HL-60 (cell line): Measurements from ENCODE around the gene GPD1.

Experiments
- DNase-seq, 2 experiments: peaks; one replicate each; pipeline ENCODE4 v3.0.0-alpha.2; 2010 to 2020; ENCODE audit warnings: low read depth in 1 of 2, low spot score in 1 of 2
- H3K27ac ChIP-seq: fragments of 250-450 bp; sonication (Bioruptor Pico); replicated peaks from 2 replicates; pipeline ENCODE4 v1.5.1; 2020; ENCODE audit warnings: mild to moderate bottlenecking, moderate library complexity
- H3K27me3 ChIP-seq: fragments of 250-450 bp; sonication (Bioruptor Pico); 2 replicates; pipeline ENCODE4 v1.5.1; 2021; ENCODE audit warnings: mild to moderate bottlenecking, moderate library complexity; ENCODE audit not compliant: insufficient read depth, poor library complexity, severe bottlenecking
- H3K4me3 ChIP-seq: replicated peaks from 2 replicates; pipeline ENCODE4 v1.5.1; 2011; ENCODE audit warnings: mild to moderate bottlenecking, control low read depth, low read length; ENCODE audit not compliant: insufficient read depth
- GABPA ChIP-seq: IDR thresholded peaks from 2 replicates; pipeline ENCODE4 v1.6.1; 2012; ENCODE audit warnings: low read depth
- POLR2AphosphoS5 ChIP-seq: IDR thresholded peaks from 2 replicates; pipeline ENCODE4 v1.6.1; 2012; ENCODE audit warnings: low read depth
- SPI1 ChIP-seq: IDR thresholded peaks from 2 replicates; pipeline ENCODE4 v1.6.1; 2012; ENCODE audit warnings: low read depth, mild to moderate bottlenecking, borderline replicate concordance
- TF ChIP-seq, protein P1 (sequence below): IDR thresholded peaks from 2 replicates; pipeline ENCODE4 v1.6.1; 2012; ENCODE audit warnings: low read depth; ENCODE audit not compliant: insufficient replicate concordance
- TF ChIP-seq, protein P2 (sequence below): IDR thresholded peaks from one replicate; pipeline ENCODE4 v1.5.1; 2011; ENCODE audit warnings: low read length, control low read depth, inconsistent platforms; ENCODE audit not compliant: insufficient read depth

GPD1 gene

DNA sequence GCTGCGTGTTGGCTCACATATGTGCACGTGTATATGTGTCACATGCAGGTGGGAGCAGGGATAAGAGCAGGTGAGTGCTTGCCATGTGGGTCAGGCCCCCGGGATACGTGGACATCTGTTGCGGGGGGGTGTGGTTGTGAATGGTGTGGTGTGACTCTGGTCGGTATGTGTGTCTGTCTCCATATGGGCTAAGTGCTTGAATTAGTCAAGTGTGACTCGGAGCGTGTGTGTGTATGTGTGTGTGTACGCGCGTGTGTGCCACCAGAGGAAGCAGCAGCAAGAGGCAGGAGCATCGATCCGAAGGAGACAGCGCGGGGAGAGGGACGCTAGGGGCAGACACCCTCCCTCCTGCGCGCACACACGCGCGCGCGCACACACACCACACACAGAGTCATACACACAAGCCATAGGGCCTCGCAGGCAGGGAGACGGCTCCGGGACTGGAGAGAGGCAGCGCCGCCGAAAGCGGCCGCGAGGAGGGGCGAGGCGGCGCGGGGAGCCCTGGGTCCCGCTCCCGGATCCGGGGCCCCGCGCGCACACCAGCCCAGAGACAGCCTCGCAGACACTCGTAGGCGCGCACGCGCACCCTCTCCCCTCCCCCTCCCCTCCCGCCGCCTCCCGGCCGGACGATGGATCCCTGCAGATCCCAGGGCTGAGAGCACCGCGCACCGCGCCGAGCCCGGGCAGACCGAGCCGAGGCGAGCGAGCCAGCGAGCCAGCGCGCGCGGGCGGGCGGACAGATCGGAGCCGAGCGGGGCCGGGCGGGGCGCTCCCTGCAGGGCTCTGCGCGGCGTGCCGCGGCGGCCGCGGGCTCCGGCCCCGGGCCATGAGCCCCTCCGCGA, 46.6 kb upstream of the GPD1 start, which contains the start of gene ASIC1:
Gene ASIC1, plus strand, starts transcription at position 597 of the 842 bp plus-strand sequence. CDS start 1,171 bp downstream, outside the sequence.
- Histone ChIP-seq H3K4me3 (peak within 1 kb of the TSS; percentile 55), H3K27ac (no peak within 1 kb of the TSS), H3K27me3 (peaks cover 2% of the 10 kb centered on the region)
- DNase-seq: peak; percentile 54 to 65
- no peak for TF ChIP-seq POLR2AphosphoS5

DNA sequence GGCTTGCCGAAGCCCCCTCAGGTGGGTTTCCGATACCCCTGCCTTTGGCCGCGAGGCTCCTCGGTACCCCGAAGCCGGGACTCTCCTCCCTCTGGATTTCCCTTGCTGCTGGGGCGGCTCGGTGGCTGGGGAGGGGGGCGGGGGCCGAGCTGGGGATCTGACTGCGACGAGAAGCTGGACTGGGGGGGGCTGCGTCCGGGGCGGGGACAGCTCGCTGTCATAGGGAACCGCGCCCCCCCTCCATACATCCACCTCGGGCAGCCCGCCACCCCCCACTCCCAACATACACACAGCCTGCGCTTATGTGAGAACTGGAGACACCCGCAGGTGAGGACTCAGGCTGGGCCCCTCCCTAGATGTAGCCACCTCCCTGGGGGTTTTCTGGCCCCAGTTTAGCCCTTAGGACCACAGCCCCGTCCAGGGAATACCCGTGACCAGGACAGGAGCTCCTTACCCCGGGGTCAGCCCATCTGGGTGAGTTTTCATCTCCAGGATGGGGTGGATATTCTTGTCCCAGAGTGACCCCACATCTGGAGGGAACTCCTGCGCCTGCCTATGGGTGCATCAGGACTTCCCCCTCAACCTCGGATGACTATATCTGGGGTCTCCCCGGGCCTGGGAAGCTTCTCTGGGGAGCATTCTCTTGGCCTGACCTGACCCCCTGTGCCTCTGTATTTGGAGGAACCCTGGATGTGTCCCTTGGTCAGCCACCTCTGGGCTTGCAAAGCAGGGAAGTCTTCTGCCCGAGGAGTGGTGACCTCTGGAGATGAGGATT, 45.7 kb upstream of the GPD1 start:
- DNase-seq: no peak
- peaks cover 2% of the 10 kb centered on the region for H3K27me3 ChIP-seq
- peak overlapping the region; percentile 55 for H3K4me3 ChIP-seq
- H3K27ac ChIP-seq: no peak overlapping the region
- TF ChIP-seq SPI1 (no peak), POLR2AphosphoS5 (no peak)
- TF ChIP-seq, protein P1, sequence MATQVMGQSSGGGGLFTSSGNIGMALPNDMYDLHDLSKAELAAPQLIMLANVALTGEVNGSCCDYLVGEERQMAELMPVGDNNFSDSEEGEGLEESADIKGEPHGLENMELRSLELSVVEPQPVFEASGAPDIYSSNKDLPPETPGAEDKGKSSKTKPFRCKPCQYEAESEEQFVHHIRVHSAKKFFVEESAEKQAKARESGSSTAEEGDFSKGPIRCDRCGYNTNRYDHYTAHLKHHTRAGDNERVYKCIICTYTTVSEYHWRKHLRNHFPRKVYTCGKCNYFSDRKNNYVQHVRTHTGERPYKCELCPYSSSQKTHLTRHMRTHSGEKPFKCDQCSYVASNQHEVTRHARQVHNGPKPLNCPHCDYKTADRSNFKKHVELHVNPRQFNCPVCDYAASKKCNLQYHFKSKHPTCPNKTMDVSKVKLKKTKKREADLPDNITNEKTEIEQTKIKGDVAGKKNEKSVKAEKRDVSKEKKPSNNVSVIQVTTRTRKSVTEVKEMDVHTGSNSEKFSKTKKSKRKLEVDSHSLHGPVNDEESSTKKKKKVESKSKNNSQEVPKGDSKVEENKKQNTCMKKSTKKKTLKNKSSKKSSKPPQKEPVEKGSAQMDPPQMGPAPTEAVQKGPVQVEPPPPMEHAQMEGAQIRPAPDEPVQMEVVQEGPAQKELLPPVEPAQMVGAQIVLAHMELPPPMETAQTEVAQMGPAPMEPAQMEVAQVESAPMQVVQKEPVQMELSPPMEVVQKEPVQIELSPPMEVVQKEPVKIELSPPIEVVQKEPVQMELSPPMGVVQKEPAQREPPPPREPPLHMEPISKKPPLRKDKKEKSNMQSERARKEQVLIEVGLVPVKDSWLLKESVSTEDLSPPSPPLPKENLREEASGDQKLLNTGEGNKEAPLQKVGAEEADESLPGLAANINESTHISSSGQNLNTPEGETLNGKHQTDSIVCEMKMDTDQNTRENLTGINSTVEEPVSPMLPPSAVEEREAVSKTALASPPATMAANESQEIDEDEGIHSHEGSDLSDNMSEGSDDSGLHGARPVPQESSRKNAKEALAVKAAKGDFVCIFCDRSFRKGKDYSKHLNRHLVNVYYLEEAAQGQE: no peak
- TF ChIP-seq, protein P2, sequence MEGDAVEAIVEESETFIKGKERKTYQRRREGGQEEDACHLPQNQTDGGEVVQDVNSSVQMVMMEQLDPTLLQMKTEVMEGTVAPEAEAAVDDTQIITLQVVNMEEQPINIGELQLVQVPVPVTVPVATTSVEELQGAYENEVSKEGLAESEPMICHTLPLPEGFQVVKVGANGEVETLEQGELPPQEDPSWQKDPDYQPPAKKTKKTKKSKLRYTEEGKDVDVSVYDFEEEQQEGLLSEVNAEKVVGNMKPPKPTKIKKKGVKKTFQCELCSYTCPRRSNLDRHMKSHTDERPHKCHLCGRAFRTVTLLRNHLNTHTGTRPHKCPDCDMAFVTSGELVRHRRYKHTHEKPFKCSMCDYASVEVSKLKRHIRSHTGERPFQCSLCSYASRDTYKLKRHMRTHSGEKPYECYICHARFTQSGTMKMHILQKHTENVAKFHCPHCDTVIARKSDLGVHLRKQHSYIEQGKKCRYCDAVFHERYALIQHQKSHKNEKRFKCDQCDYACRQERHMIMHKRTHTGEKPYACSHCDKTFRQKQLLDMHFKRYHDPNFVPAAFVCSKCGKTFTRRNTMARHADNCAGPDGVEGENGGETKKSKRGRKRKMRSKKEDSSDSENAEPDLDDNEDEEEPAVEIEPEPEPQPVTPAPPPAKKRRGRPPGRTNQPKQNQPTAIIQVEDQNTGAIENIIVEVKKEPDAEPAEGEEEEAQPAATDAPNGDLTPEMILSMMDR: no peak

DNA sequence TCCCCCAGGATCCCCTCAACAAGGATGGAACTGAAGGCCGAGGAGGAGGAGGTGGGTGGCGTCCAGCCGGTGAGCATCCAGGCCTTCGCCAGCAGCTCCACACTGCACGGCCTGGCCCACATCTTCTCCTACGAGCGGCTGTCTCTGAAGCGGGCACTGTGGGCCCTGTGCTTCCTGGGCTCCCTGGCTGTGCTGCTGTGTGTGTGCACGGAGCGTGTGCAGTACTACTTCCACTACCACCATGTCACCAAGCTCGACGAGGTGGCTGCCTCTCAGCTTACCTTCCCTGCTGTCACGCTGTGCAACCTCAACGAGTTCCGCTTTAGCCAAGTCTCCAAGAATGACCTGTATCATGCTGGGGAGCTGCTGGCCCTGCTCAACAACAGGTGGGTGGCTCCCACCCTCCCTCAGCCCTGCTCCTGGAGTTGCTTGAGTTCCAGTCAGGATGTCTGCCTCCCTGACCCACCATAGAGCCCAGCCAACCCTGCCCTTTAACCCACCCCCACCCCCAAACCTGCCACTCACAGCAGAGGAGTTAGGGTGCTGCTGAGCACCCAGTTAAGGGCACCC, 45.0 kb upstream of the GPD1 start:
- Histone ChIP-seq H3K27me3 (peaks cover 2% of the 10 kb centered on the region), H3K4me3 (no peak overlapping the region), H3K27ac (peak overlapping the region; percentile 34; the same call in 1 of the 2 replicates)
- DNase-seq: no peak
- no peak for TF ChIP-seq SPI1
- TF ChIP-seq, protein P2: no peak
- TF ChIP-seq, protein P1: no peak
- TF ChIP-seq GABPA: no peak
- TF ChIP-seq POLR2AphosphoS5: no peak
